SK-N-SH treated with all-trans-retinoic acid at 6 μM for 48 hours (cell line): Measurements from ENCODE around the gene RBPJ.
"Not testable (repeated sequence)": the region's sequence is repeated elsewhere in the genome, so short reads cannot be mapped to it uniquely, and the experiment has no call there.

Experiments
- ATAC-seq: fragments of 200-7000 bp; cut with Tn5 transposase; 3 replicates; pipeline ENCODE4 v1.9.1; 2020; ENCODE audit warnings: mild to moderate bottlenecking, moderate library complexity
- ARNTL ChIP-seq: fragments of 450-650 bp; formaldehyde crosslinking; IDR thresholded peaks from 2 replicates; pipeline ENCODE4 v1.5.0; 2020; ENCODE audit warnings: low read depth, mild to moderate bottlenecking, moderate library complexity, borderline replicate concordance
- BACH2 ChIP-seq: fragments of 250-450 bp; sonication (Bioruptor Pico); IDR thresholded peaks from 2 replicates; pipeline ENCODE4 v1.9.0; 2021; ENCODE audit warnings: mild to moderate bottlenecking, borderline replicate concordance
- CREB5 ChIP-seq: fragments of 250-450 bp; sonication (Bioruptor Pico); IDR thresholded peaks from 2 replicates; pipeline ENCODE4 v1.5.1; 2020; ENCODE audit warnings: low read depth, mild to moderate bottlenecking, moderate library complexity
- CSDC2 ChIP-seq: fragments of 250-450 bp; sonication (Bioruptor Pico); IDR thresholded peaks from 2 replicates; pipeline ENCODE4 v1.5.0; 2020; ENCODE audit warnings: mild to moderate bottlenecking, moderate library complexity
- CSRNP3 ChIP-seq: fragments of 250-450 bp; sonication (Bioruptor Pico); IDR thresholded peaks from 2 replicates; pipeline ENCODE4 v1.5.1; 2021; ENCODE audit warnings: mild to moderate bottlenecking, moderate library complexity
- GLIS3 ChIP-seq: fragments of 250-450 bp; sonication (Bioruptor Pico); IDR thresholded peaks from 2 replicates; pipeline ENCODE4 v1.5.0; 2020; ENCODE audit warnings: mild to moderate bottlenecking, moderate library complexity
- ISL1 ChIP-seq: fragments of 250-450 bp; sonication (Bioruptor Pico); IDR thresholded peaks from 2 replicates; pipeline ENCODE4 v2.1.2; 2022; ENCODE audit warnings: mild to moderate bottlenecking, moderate library complexity
- OSR1 ChIP-seq: fragments of 250-450 bp; sonication (Bioruptor Pico); IDR thresholded peaks from 2 replicates; pipeline ENCODE4 v1.8.0; 2022; ENCODE audit warnings: moderate library complexity, mild to moderate bottlenecking, inconsistent platforms
- POU6F1 ChIP-seq: fragments of 250-450 bp; sonication (Bioruptor Pico); IDR thresholded peaks from 2 replicates; pipeline ENCODE4 v1.8.0; 2021; ENCODE audit warnings: low read depth, mild to moderate bottlenecking, moderate library complexity, borderline replicate concordance
- PPARA ChIP-seq: fragments of 250-450 bp; sonication (Bioruptor Pico); IDR thresholded peaks from 2 replicates; pipeline ENCODE4 v1.5.0; 2020; ENCODE audit warnings: mild to moderate bottlenecking, borderline replicate concordance
- RARB ChIP-seq: fragments of 250-450 bp; sonication (Bioruptor Pico); IDR thresholded peaks from 2 replicates; pipeline ENCODE4 v1.8.0; 2021; ENCODE audit warnings: mild to moderate bottlenecking, moderate library complexity
- SNAI2 ChIP-seq: fragments of 250-450 bp; sonication (Bioruptor Pico); IDR thresholded peaks from 2 replicates; pipeline ENCODE4 v1.5.0; 2020; ENCODE audit warnings: mild to moderate bottlenecking, moderate library complexity
- TOX ChIP-seq: fragments of 250-450 bp; sonication (Bioruptor Pico); IDR thresholded peaks from 2 replicates; pipeline ENCODE4 v1.8.0; 2021; ENCODE audit warnings: mild to moderate bottlenecking, moderate library complexity, borderline replicate concordance
- TSHZ2 ChIP-seq: fragments of 250-450 bp; sonication (Bioruptor Pico); IDR thresholded peaks from 2 replicates; pipeline ENCODE4 v1.5.0; 2020; ENCODE audit warnings: mild to moderate bottlenecking, moderate library complexity
- ZC3H10 ChIP-seq: fragments of 250-450 bp; sonication (Bioruptor Pico); IDR thresholded peaks from 2 replicates; pipeline ENCODE4 v1.5.1; 2021; ENCODE audit warnings: mild to moderate bottlenecking, moderate library complexity
- ZFP3 ChIP-seq: fragments of 250-450 bp; sonication (Bioruptor Pico); IDR thresholded peaks from 2 replicates; pipeline ENCODE4 v1.5.0; 2020; ENCODE audit warnings: mild to moderate bottlenecking, moderate library complexity
- ZFP30 ChIP-seq: fragments of 450-650 bp; formaldehyde crosslinking; IDR thresholded peaks from 2 replicates; pipeline ENCODE4 v1.5.0; 2022; ENCODE audit warnings: mild to moderate bottlenecking, moderate library complexity
- ZNF565 ChIP-seq: fragments of 450-650 bp; formaldehyde crosslinking; conservative IDR thresholded peaks from 2 replicates; pipeline ENCODE4 v1.5.0; 2020; ENCODE audit warnings: low read depth, mild to moderate bottlenecking, moderate library complexity
- ZNF70 ChIP-seq: fragments of 450-650 bp; formaldehyde crosslinking; IDR thresholded peaks from 2 replicates; pipeline ENCODE4 v1.5.0; 2020; ENCODE audit warnings: mild to moderate bottlenecking, moderate library complexity
- ZNF8 ChIP-seq: fragments of 450-650 bp; formaldehyde crosslinking; IDR thresholded peaks from 2 replicates; pipeline ENCODE4 v1.5.0; 2020; ENCODE audit warnings: mild to moderate bottlenecking, moderate library complexity

Gene RBPJ

GRCh38 chr4:26315316-26315932, 5.4 kb upstream of the RBPJ start:
- not testable (repeated sequence) for ATAC-seq

GRCh38 chr4:26317766-26318165, 3.0 kb upstream of the RBPJ start:
- TF ChIP-seq CSDC2 (CRISPR knock-in tag), result no peak
- no peak for ATAC-seq

GRCh38 chr4:26319467-26319948, 1.3 kb upstream of the RBPJ start:
- peak; percentile 89 for ATAC-seq
- TF ChIP-seq ZNF70 (CRISPR knock-in tag), result peak; percentile 91
- TF ChIP-seq SNAI2, result no peak; the same call in 1 of the 2 replicates

- TF ChIP-seq ZNF70 (CRISPR knock-in tag) (no peak), TSHZ2 (no peak), GLIS3 (CRISPR knock-in tag) (no peak), CREB5 (CRISPR knock-in tag) (no peak), ISL1 (no peak), ZFP30 (CRISPR knock-in tag) (no peak), TOX (CRISPR knock-in tag) (no peak), ZC3H10 (no peak), OSR1 (CRISPR knock-in tag) (no peak), CSDC2 (CRISPR knock-in tag) (no peak), ZNF565 (no peak), CSRNP3 (CRISPR knock-in tag) (no peak), ZNF8 (CRISPR knock-in tag) (no peak), PPARA (CRISPR knock-in tag) (no peak), ZFP3 (no peak), POU6F1 (CRISPR knock-in tag) (no peak), SNAI2 (no peak), RARB (no peak), BACH2 (CRISPR knock-in tag) (no peak), ARNTL (no peak)
- peak; percentile 50 for ATAC-seq
These were observed 771 bp upstream of the RBPJ start for GRCh38 chr4:26319949-26320537.
